H1 (cell line): ENCODE data around the gene INTS2. TPM values are rescaled to one million over a fixed set of nuclear protein-coding genes. Genes with fewer than 3 reads are reported as not detected.

Experiments
- CTCF ChIA-PET: fragments of 300-600 bp; sonication (Branson Sonifier 250); formaldehyde crosslinking; loops from one replicate; lab custom pipeline; 2021; ENCODE audit not compliant: partially characterized antibody; lab: Charles Lee
- POLR2A ChIA-PET: fragments of 300-600 bp; sonication (Branson Sonifier 250); formaldehyde crosslinking; loops from one replicate; lab custom pipeline; 2021; ENCODE audit warnings: inconsistent platforms; ENCODE audit not compliant: partially characterized antibody; lab: Charles Lee
- DNase-seq, 2 experiments: peaks; one replicate each; pipeline versions ENCODE4 v3.0.0 to v3.0.0-alpha.2; 2010 to 2022; ENCODE audit warnings: low spot score in 2 of 2, low read depth in 1 of 2, mixed read lengths in 1 of 2
- FAIRE-seq: peaks from 2 replicates; lab custom pipeline; 2011; peaks lifted over from hg19 to GRCh38; lab: Jason Lieb, UNC
- H2AFZ ChIP-seq: 2 replicates; pipeline ENCODE4 v1.8.1; 2012; ENCODE audit warnings: low read length, inconsistent platforms
- H2AK5ac ChIP-seq: 2 replicates; pipeline ENCODE4 v1.6.1; 2013; ENCODE audit warnings: low read depth, low read length
- H2BK120ac ChIP-seq: replicated peaks from 2 replicates; pipeline ENCODE3; 2013; ENCODE audit warnings: low read depth, low read length, inconsistent platforms
- H2BK12ac ChIP-seq: 2 replicates; pipeline ENCODE4 v1.6.1; 2013; ENCODE audit warnings: low read depth, low read length
- H2BK15ac ChIP-seq: 2 replicates; pipeline ENCODE4 v1.6.1; 2013; ENCODE audit warnings: low read length
- H2BK20ac ChIP-seq: 2 replicates; pipeline ENCODE4 v1.6.1; 2013; ENCODE audit warnings: low read length
- H2BK5ac ChIP-seq: 2 replicates; pipeline ENCODE4 v1.6.1; 2013; ENCODE audit warnings: low read depth, low read length
- H3K14ac ChIP-seq: 2 replicates; pipeline ENCODE4 v1.6.1; 2013; ENCODE audit warnings: inconsistent platforms; ENCODE audit not compliant: insufficient read length
- H3K18ac ChIP-seq: 2 replicates; pipeline ENCODE4 v1.6.1; 2013; ENCODE audit warnings: low read length; ENCODE audit errors: extremely low read depth
- H3K23ac ChIP-seq: 2 replicates; pipeline ENCODE4 v1.6.1; 2013; ENCODE audit warnings: inconsistent platforms; ENCODE audit not compliant: insufficient read length
- H3K23me2 ChIP-seq: 2 replicates; pipeline ENCODE4 v1.6.1; 2013; ENCODE audit warnings: low read depth, low read length
- H3K27ac ChIP-seq: 2 replicates; pipeline ENCODE4 v1.6.1; 2011; ENCODE audit warnings: low read depth, low read length, inconsistent platforms
- H3K27me3 ChIP-seq, 4 experiments: replicated peaks in 1 of 4; 1 replicate in 1 of 4; 2 replicates in 3 of 4; pipeline versions ENCODE4 v1.6.1 to v1.8.1; 2011 to 2013; ENCODE audit warnings: low read length in 3 of 4, mild to moderate bottlenecking in 3 of 4, inconsistent platforms in 2 of 4, mixed read lengths in 2 of 4, moderate library complexity in 1 of 4; ENCODE audit not compliant: control insufficient read depth in 3 of 4, insufficient read depth in 3 of 4; ENCODE audit errors: extremely low read depth in 1 of 4
- H3K36me3 ChIP-seq, 4 experiments: 2 replicates each; pipeline versions ENCODE4 v1.6.1 to v1.8.1; 2011 to 2013; ENCODE audit warnings: mild to moderate bottlenecking in 4 of 4, low read length in 3 of 4, moderate library complexity in 2 of 4, control low read depth in 1 of 4, inconsistent platforms in 1 of 4; ENCODE audit not compliant: insufficient read depth in 4 of 4, control insufficient read depth in 2 of 4
- H3K4ac ChIP-seq: replicated peaks from 2 replicates; pipeline ENCODE3; 2013; ENCODE audit warnings: low read length, low read depth, mixed read lengths, inconsistent platforms; ENCODE audit not compliant: insufficient read length
- H3K4me1 ChIP-seq, 4 experiments: replicated peaks in 1 of 4; 1 replicate in 1 of 4; 2 replicates in 3 of 4; pipeline versions ENCODE4 v1.6.1 to v1.8.1; 2011 to 2013; ENCODE audit warnings: low read length in 3 of 4, inconsistent platforms in 2 of 4, mixed read lengths in 1 of 4; ENCODE audit not compliant: insufficient read depth in 4 of 4, control insufficient read depth in 3 of 4
- H3K4me2 ChIP-seq, 2 experiments: 2 replicates each; pipeline versions ENCODE4 v1.6.1 to v1.8.1; 2011 to 2013; ENCODE audit warnings: low read depth in 2 of 2, low read length in 2 of 2, control low read depth in 1 of 2, inconsistent platforms in 1 of 2, mild to moderate bottlenecking in 1 of 2; ENCODE audit not compliant: insufficient read depth in 1 of 2
- H3K4me3 ChIP-seq, 4 experiments: fragments of 200-600, 300-600 bp in 1 of 4; sonication (generic), shearing (Covaris generic), sonication (Bioruptor Twin) in 1 of 4; 2 replicates each; pipeline versions ENCODE4 v1.5.1 to v1.8.1; 2011 to 2016; ENCODE audit warnings: low read length in 4 of 4, low read depth in 3 of 4, control low read depth in 2 of 4, inconsistent platforms in 2 of 4, mild to moderate bottlenecking in 2 of 4, mixed read lengths in 1 of 4, moderate library complexity in 1 of 4; ENCODE audit not compliant: insufficient read depth in 2 of 4; ENCODE audit errors: extremely low read depth in 1 of 4
- H3K56ac ChIP-seq: replicated peaks from 2 replicates; pipeline ENCODE3; 2013; ENCODE audit warnings: low read depth, mild to moderate bottlenecking, mixed read lengths, low read length, inconsistent platforms; ENCODE audit not compliant: insufficient read length
- H3K79me1 ChIP-seq: 2 replicates; pipeline ENCODE4 v1.6.1; 2013; ENCODE audit warnings: low read depth, low read length, control low read depth
- H3K79me2 ChIP-seq, 2 experiments: 2 replicates each; pipeline versions ENCODE4 v1.6.1 to v1.8.1; 2012 to 2013; ENCODE audit warnings: low read length in 2 of 2, mild to moderate bottlenecking in 2 of 2, inconsistent platforms in 1 of 2; ENCODE audit not compliant: insufficient read depth in 2 of 2, control insufficient read depth in 1 of 2
- H3K9ac ChIP-seq, 4 experiments: replicated peaks in 1 of 4; 1 replicate in 1 of 4; 2 replicates in 3 of 4; pipeline versions ENCODE4 v1.6.1 to v1.8.1; 2011 to 2013; ENCODE audit warnings: low read depth in 3 of 4, low read length in 3 of 4, control low read depth in 2 of 4, mild to moderate bottlenecking in 2 of 4, moderate library complexity in 2 of 4, inconsistent platforms in 1 of 4; ENCODE audit errors: extremely low read depth in 1 of 4
- H3K9me3 ChIP-seq, 2 experiments: 2 replicates each; pipeline versions ENCODE4 v1.6.1 to v1.8.1; 2012 to 2013; ENCODE audit warnings: mild to moderate bottlenecking in 2 of 2, moderate library complexity in 2 of 2, control low read depth in 1 of 2, inconsistent platforms in 1 of 2, low read depth in 1 of 2, low read length in 1 of 2, mixed read lengths in 1 of 2; ENCODE audit not compliant: insufficient read depth in 2 of 2
- H4K20me1 ChIP-seq, 2 experiments: replicated peaks in 1 of 2; 2 replicates each; pipeline versions ENCODE3 to v1.8.1; 2011 to 2013; ENCODE audit warnings: inconsistent platforms in 2 of 2, low read length in 2 of 2, mild to moderate bottlenecking in 1 of 2; ENCODE audit not compliant: insufficient read depth in 2 of 2, control insufficient read depth in 1 of 2
- H4K5ac ChIP-seq: 2 replicates; pipeline ENCODE4 v1.6.1; 2013; ENCODE audit warnings: low read length, low read depth, mixed read lengths, inconsistent platforms; ENCODE audit not compliant: insufficient read length
- H4K8ac ChIP-seq: 2 replicates; pipeline ENCODE4 v1.8.0; 2013; ENCODE audit warnings: mild to moderate bottlenecking, moderate library complexity, low read length, inconsistent platforms; ENCODE audit not compliant: insufficient read depth; ENCODE audit errors: extremely low read depth
- H4K91ac ChIP-seq: replicated peaks from 2 replicates; pipeline ENCODE3; 2013; ENCODE audit warnings: low read length, mixed read lengths, inconsistent platforms; ENCODE audit not compliant: insufficient read length
- ASH2L ChIP-seq: fragments of 200-600, 300-600 bp; sonication (generic); IDR thresholded peaks from one replicate; pipeline ENCODE4 v1.7.1; 2017; ENCODE audit warnings: low read length
- BCL11A ChIP-seq, 2 experiments: IDR thresholded peaks; one replicate each; pipeline ENCODE4 v1.6.1; 2011; ENCODE audit warnings: low read depth in 2 of 2, low read length in 2 of 2, mild to moderate bottlenecking in 2 of 2
- CREB1 ChIP-seq: IDR thresholded peaks from 2 replicates; pipeline ENCODE4 v1.6.1; 2012; ENCODE audit warnings: inconsistent platforms
- CTCF ChIP-seq, 3 experiments: IDR thresholded peaks; 1 replicate in 2 of 3; 2 replicates in 1 of 3; pipeline versions ENCODE4 v1.5.1 to v1.6.1; 2011; ENCODE audit warnings: low read length in 3 of 3, mild to moderate bottlenecking in 3 of 3, inconsistent platforms in 2 of 3, low read depth in 1 of 3, moderate library complexity in 1 of 3; ENCODE audit not compliant: insufficient read depth in 1 of 3; ENCODE audit errors: control extremely low read depth in 1 of 3
- RAD21 ChIP-seq, 2 experiments: IDR thresholded peaks in 1 of 2; conservative IDR thresholded peaks in 1 of 2; 2 replicates each; pipeline ENCODE4 v1.6.1; 2011; ENCODE audit warnings: low read depth in 2 of 2, low read length in 2 of 2, improper control_type of control experiment in 1 of 2, inconsistent platforms in 1 of 2, mild to moderate bottlenecking in 1 of 2, moderate library complexity in 1 of 2
- RBBP5 ChIP-seq: IDR thresholded peaks from 2 replicates; pipeline ENCODE4 v1.7.1; 2012; ENCODE audit warnings: low read depth, mild to moderate bottlenecking, inconsistent platforms, low read length, moderate library complexity, borderline replicate concordance
- SP2 ChIP-seq: IDR thresholded peaks from 2 replicates; pipeline ENCODE4 v1.6.1; 2012; ENCODE audit warnings: mild to moderate bottlenecking, low read length, inconsistent platforms
- TBP ChIP-seq: IDR thresholded peaks from 2 replicates; pipeline ENCODE4 v1.6.1; 2011; ENCODE audit warnings: low read depth, low read length, improper control_type of control experiment
- TCF12 ChIP-seq: IDR thresholded peaks from 2 replicates; pipeline ENCODE4 v1.6.1; 2011; ENCODE audit warnings: low read depth, mild to moderate bottlenecking, low read length
- WGBS, 2 experiments: shearing (Covaris generic) in 1 of 2; methylation state at CpG; one replicate each; pipeline versions ENCODE4 v1.1.6 to v1.1.7; 2013 to 2015; ENCODE audit warnings: low lambda C conversion rate in 2 of 2, mixed read lengths in 2 of 2, inconsistent platforms in 1 of 2, low coverage in 1 of 2, missing lambda C conversion rate in 1 of 2; ENCODE audit not compliant: insufficient replicate concordance in 2 of 2, insufficient coverage in 1 of 2, insufficient read length in 1 of 2; ENCODE audit errors: extremely low coverage in 1 of 2, missing lambda C conversion rate in 1 of 2; 5-methylcytosine and 5-hydroxymethylcytosine counted together
- polyA plus RNA-seq, 7 experiments: library from polyadenylated mRNA; depleted of rRNA in 3 of 7; stranded (reverse) in 5 of 7; unstranded in 2 of 7; fragments of >200 nt in 5 of 7; fragments of 200-250 nt in 2 of 7; gene quantifications; 1 replicate in 5 of 7; 2 replicates in 1 of 7; 4 replicates in 1 of 7; pipeline versions ENCODE4 v1.2.1 to v1.2.3, GENCODE V29; 2011 to 2013; ENCODE audit warnings: missing spikeins in 2 of 7, mixed read lengths in 2 of 7
- total RNA-seq: library from RNA; stranded (reverse); fragmentation: NEBNext Ultra II Directional; extraction: Animal tissue kit (Norgen Biotek cat#: 25700); gene quantifications from 2 replicates; pipeline ENCODE4 v1.2.1, GENCODE V29; 2021

INTS2 gene
- total and polyA plus RNA-seq, 2 of the 8 experiments (the other 6 are each of a cell fraction or from before 2014, with no cell fraction given): 9.4 to 21.8 TPM

- Histone ChIP-seq H4K20me1 (no peaks in the 10 kb centered on the region), H4K91ac (no peak overlapping the region), H3K18ac (no peak overlapping the region), H2AFZ (no peak overlapping the region), H3K4me1 (no peaks in the 10 kb centered on the region), H2BK15ac (no peak overlapping the region), H3K56ac (no peak overlapping the region), H3K14ac (no peak overlapping the region), H3K23me2 (no peaks in the 10 kb centered on the region), H4K5ac (no peak overlapping the region), H3K23ac (no peak overlapping the region), H2BK5ac (no peak overlapping the region), H2BK120ac (no peak overlapping the region), H2BK20ac (no peak overlapping the region), H3K4me2 (no peak overlapping the region), H3K79me1 (no peaks in the 10 kb centered on the region), H3K36me3 (peaks cover 0 to 12% (median 5%) of the 10 kb centered on the region in 4 experiments; a peak in 4 of 8 replicates), H3K9me3 (no peaks in the 10 kb centered on the region), H3K9ac (no peak overlapping the region), H3K4ac (no peak overlapping the region), H2BK12ac (no peak overlapping the region), H3K79me2 (no peaks in the 10 kb centered on the region), H3K27me3 (no peaks in the 10 kb centered on the region), H4K8ac (no peak overlapping the region), H3K4me3 (no peak overlapping the region), H2AK5ac (no peak overlapping the region), H3K27ac (no peak overlapping the region)
- DNase-seq (no peak), FAIRE-seq (no peak)
- WGBS, 2 experiments: 95% methylated on average over 3 of the region's 3 CpGs; no CpG with 5 or more reads in 1 of the 2 experiments
- ChIA-PET CTCF (no interaction called here), POLR2A (no interaction called here)
- TF ChIP-seq RAD21 (IDR thresholded peaks at IDR 0.05 in 1 of 2, conservative IDR thresholded peaks at IDR 0.05 in 1 of 2; ENCODE audit: low read depth in 2 of 2, low read length in 2 of 2) (no peak), CREB1 (no peak), TBP (no peak), SP2 (no peak), RBBP5 (no peak), BCL11A (IDR thresholded peaks at IDR 0.05; ENCODE audit: low read depth in 2 of 2, low read length in 2 of 2) (no peak), TCF12 (no peak), CTCF (IDR thresholded peaks at IDR 0.05; ENCODE audit: control extremely low read depth in 1 of 3, insufficient read depth in 1 of 3, low read depth in 1 of 3, low read length in 3 of 3) (no peak), ASH2L (no peak)
These were observed 110.3 kb downstream of the INTS2 start for GRCh38 chr17:61817452-61817851.
